PFSK-1 (cell line): ENCODE measurements around the gene IL3.

Experiments used
- FOXP2 ChIP-seq: optimal IDR thresholded peaks from 2 replicates; pipeline ENCODE3; 2011; ENCODE audit warnings: borderline replicate concordance, control low read depth, inconsistent platforms; ENCODE audit not compliant: insufficient read depth; ENCODE audit errors: extremely low read length, extremely low read depth
- POLR2AphosphoS5 ChIP-seq: IDR thresholded peaks from 2 replicates; pipeline ENCODE4 v1.6.1; 2012; ENCODE audit warnings: low read depth, mild to moderate bottlenecking, control low read depth, low read length, moderate library complexity
- SIN3A ChIP-seq: IDR thresholded peaks from 2 replicates; pipeline ENCODE4 v1.6.1; 2012; ENCODE audit warnings: mild to moderate bottlenecking, low read length, moderate library complexity, borderline replicate concordance; ENCODE audit not compliant: insufficient read depth
- TAF1 ChIP-seq: IDR thresholded peaks from 2 replicates; pipeline ENCODE4 v1.6.1; 2012; ENCODE audit warnings: low read length, control low read depth, borderline replicate concordance; ENCODE audit not compliant: insufficient read depth
- TF ChIP-seq, protein P1 (sequence below), 2 experiments: IDR thresholded peaks; 2 replicates each; pipeline versions ENCODE4 v1.6.1 to v1.8.0; 2011 to 2012; ENCODE audit warnings: low read depth in 2 of 2, low read length in 2 of 2, control low read depth in 1 of 2, inconsistent platforms in 1 of 2, mild to moderate bottlenecking in 1 of 2, moderate library complexity in 1 of 2; ENCODE audit not compliant: insufficient read depth in 1 of 2

Gene IL3

DNA sequence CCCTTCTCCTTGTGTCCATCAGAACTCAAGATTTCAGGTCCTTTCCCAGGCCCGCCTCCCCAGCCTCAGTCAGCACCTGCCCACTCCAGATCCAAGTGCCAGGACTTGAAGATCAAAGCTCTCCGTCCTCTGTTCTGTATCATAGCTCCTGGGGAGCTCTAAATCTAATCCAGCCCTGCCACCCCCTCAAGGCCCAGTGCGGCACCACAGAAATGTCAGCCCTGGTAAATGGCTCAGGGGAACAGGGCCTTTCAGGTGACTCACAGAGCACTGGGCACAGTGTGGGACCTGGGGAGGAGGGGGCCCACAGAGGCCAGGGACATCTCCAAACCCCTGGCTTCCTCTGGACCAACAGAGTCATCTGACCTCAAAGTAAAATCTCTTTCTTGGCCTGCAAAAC is 19.2 kb downstream of the IL3 start:
- TF ChIP-seq, protein P1, sequence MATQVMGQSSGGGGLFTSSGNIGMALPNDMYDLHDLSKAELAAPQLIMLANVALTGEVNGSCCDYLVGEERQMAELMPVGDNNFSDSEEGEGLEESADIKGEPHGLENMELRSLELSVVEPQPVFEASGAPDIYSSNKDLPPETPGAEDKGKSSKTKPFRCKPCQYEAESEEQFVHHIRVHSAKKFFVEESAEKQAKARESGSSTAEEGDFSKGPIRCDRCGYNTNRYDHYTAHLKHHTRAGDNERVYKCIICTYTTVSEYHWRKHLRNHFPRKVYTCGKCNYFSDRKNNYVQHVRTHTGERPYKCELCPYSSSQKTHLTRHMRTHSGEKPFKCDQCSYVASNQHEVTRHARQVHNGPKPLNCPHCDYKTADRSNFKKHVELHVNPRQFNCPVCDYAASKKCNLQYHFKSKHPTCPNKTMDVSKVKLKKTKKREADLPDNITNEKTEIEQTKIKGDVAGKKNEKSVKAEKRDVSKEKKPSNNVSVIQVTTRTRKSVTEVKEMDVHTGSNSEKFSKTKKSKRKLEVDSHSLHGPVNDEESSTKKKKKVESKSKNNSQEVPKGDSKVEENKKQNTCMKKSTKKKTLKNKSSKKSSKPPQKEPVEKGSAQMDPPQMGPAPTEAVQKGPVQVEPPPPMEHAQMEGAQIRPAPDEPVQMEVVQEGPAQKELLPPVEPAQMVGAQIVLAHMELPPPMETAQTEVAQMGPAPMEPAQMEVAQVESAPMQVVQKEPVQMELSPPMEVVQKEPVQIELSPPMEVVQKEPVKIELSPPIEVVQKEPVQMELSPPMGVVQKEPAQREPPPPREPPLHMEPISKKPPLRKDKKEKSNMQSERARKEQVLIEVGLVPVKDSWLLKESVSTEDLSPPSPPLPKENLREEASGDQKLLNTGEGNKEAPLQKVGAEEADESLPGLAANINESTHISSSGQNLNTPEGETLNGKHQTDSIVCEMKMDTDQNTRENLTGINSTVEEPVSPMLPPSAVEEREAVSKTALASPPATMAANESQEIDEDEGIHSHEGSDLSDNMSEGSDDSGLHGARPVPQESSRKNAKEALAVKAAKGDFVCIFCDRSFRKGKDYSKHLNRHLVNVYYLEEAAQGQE (IDR thresholded peaks at IDR 0.05; ENCODE audit: insufficient read depth in 1 of 2, low read depth in 2 of 2, low read length in 2 of 2) = no peak
- TF ChIP-seq TAF1 = no peak
- no peak for TF ChIP-seq FOXP2
- TF ChIP-seq SIN3A = no peak
- TF ChIP-seq POLR2AphosphoS5 = no peak

DNA sequence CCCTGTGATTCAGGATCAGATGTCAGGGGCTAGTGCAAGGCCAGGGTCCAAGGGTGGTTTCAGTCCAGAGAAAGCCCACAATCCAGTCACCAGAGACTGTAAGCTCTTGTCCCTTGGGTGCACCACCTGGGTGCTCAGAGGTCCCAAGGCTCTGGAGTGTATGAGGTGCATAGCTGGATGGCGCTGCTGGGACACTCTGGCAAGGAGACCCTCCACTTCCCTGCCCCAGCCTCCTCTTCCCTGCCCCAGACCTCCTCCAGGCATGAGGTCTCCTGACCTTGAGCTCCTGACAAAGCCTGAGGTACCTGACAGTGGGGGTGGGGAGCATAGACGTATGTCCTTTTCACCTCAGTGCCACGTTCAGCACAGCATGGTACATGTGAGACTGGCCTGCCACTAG is 20.1 kb downstream of the IL3 start:
- TF ChIP-seq TAF1 (no peak), SIN3A (no peak), POLR2AphosphoS5 (no peak), FOXP2 (no peak)
- TF ChIP-seq, protein P1 (IDR thresholded peaks at IDR 0.05; ENCODE audit: insufficient read depth in 1 of 2, low read depth in 2 of 2, low read length in 2 of 2) = no peak

GRCh38 chr5:132081458-132081857 is 21.0 kb downstream of the IL3 start:
- TF ChIP-seq POLR2AphosphoS5 (no peak), FOXP2 (no peak), SIN3A (no peak), TAF1 (no peak)
- TF ChIP-seq, protein P1 (IDR thresholded peaks at IDR 0.05; ENCODE audit: insufficient read depth in 1 of 2, low read depth in 2 of 2, low read length in 2 of 2) = no peak

DNA sequence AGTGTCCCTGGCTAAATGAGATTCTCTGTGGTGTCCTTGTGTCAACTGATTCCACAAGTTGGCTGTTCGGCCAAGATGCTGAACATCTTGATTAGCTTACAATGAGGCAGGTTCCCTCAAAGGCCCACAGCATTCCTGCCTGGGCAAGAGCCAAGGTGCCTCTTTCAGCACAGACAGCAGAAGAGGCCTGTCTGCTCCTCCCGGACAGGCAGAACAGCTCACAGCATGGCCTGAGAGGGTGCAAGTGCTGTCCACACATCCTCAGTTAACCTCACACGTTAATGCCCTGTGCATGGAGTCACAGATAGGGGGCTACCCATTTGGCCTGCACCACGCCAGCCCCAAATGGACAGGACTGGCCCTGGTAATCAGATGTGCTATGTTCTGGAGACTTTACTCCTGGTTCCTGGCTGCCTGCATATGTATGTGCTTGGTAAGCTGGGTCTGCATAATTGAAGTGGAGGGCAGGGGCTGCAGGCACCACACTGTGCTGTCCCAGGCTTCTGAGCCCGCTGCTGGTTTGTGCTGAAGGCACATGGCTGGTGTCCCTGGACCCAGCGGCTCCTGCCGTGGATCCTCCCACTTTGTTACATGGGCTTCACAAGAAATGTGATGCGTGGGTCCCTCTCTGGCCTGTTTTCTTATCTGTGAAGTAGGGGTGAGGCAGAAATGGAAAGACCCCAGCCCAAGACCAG is 22.0 kb downstream of the IL3 start:
- TF ChIP-seq, protein P1 (IDR thresholded peaks at IDR 0.05; ENCODE audit: insufficient read depth in 1 of 2, low read depth in 2 of 2, low read length in 2 of 2) = no peak
- TF ChIP-seq SIN3A (no peak), POLR2AphosphoS5 (no peak), TAF1 (no peak), FOXP2 (no peak)
